Upper lobe of left lung (tissue), 6 donors: ENCODE data around the gene SDC3. TPM values are rescaled to one million over a fixed set of nuclear protein-coding genes. Genes with fewer than 3 reads are reported as not detected.
"Not testable (repeated sequence)": the region's sequence is repeated elsewhere in the genome, so short reads cannot be mapped to it uniquely, and the experiment has no call there.

ENCODE experiments used
- ATAC-seq, 2 donors: fragments of 200-7000 bp; cut with Tn5 transposase; one replicate each; pipeline ENCODE4 v1.9.1; 2022; ENCODE audit warnings: mild to moderate bottlenecking in 2 of 2, moderate library complexity in 2 of 2; ENCODE audit not compliant: low FRiP score in 2 of 2
- DNase-seq, 2 donors: peaks; one replicate each; pipeline ENCODE4 v3.0.0-alpha.2; 2019 to 2020
- H3K27ac ChIP-seq, 4 donors: fragments of 200-600 bp; sonication (generic); one replicate each; pipeline ENCODE4 v1.5.1; 2016 to 2019
- H3K27me3 ChIP-seq, 4 donors: fragments of 200-600 bp; sonication (generic); one replicate each; pipeline ENCODE4 v1.5.1; 2017 to 2019
- H3K36me3 ChIP-seq, 4 donors: fragments of 200-600 bp; sonication (generic); one replicate each; pipeline ENCODE4 v1.5.1; 2016 to 2019
- H3K4me1 ChIP-seq, 4 donors: fragments of 200-600 bp; sonication (generic); one replicate each; pipeline ENCODE4 v1.5.1; 2018 to 2019
- H3K4me3 ChIP-seq, 4 donors: fragments of 200-600 bp; sonication (generic); one replicate each; pipeline ENCODE4 v1.5.1; 2017 to 2019; ENCODE audit warnings: mild to moderate bottlenecking in 2 of 4, moderate library complexity in 1 of 4
- H3K9me3 ChIP-seq, 4 donors: fragments of 200-600 bp; sonication (generic); one replicate each; pipeline ENCODE4 v1.5.1; 2018 to 2019
- CTCF ChIP-seq, 6 experiments: fragments of 450-650 bp in 4 of 6; fragments of 200-600 bp in 2 of 6; sonication (generic) in 2 of 6; IDR thresholded peaks; one replicate each; pipeline ENCODE4 v1.5.1; 2016 to 2019; ENCODE audit warnings: antibody characterized with exemption in 6 of 6
- EP300 ChIP-seq, 4 donors: sonication (generic); formaldehyde crosslinking; IDR thresholded peaks; one replicate each; pipeline ENCODE4 v1.5.1; 2017; ENCODE audit warnings: antibody characterized with exemption in 4 of 4, control low read depth in 2 of 4
- POLR2A ChIP-seq, 4 donors: fragments of 450-650 bp; IDR thresholded peaks; one replicate each; pipeline ENCODE4 v1.5.1; 2016 to 2017; ENCODE audit warnings: antibody characterized with exemption in 4 of 4, mild to moderate bottlenecking in 2 of 4
- POLR2AphosphoS5 ChIP-seq, 2 donors: sonication (generic); formaldehyde crosslinking; IDR thresholded peaks; one replicate each; pipeline ENCODE4 v1.5.1; 2017; ENCODE audit warnings: antibody characterized with exemption in 2 of 2
- WGBS, 2 donors: methylation state at CpG; one replicate each; pipeline ENCODE4 v1.1.5; 2017 to 2018; 5-methylcytosine and 5-hydroxymethylcytosine counted together
- total RNA-seq, 6 donors: library from RNA; depleted of rRNA in 4 of 6; stranded (reverse); fragments of >200 nt in 4 of 6; gene quantifications; one replicate each; pipeline versions ENCODE4 v1.1.0 to v1.2.1, GENCODE V29; 2016 to 2021
- donor health status: DM: no; HTN: no; CAD: no; lungs with moderate emphysema.
- donor health status: DM: no; HTN: yes; CAD: no; lungs with severe emphysema.

The SDC3 gene
- total RNA-seq, 6 donors from 2014 or later: 15.8 to 65.8 (median 30.1) TPM

GRCh38 chr1:30947212-30947611 lies 38.7 kb upstream of the SDC3 start:
- no peaks in the 10 kb centered on the region for H3K4me1 ChIP-seq
- H3K4me3 ChIP-seq: no peak overlapping the region

DNA sequence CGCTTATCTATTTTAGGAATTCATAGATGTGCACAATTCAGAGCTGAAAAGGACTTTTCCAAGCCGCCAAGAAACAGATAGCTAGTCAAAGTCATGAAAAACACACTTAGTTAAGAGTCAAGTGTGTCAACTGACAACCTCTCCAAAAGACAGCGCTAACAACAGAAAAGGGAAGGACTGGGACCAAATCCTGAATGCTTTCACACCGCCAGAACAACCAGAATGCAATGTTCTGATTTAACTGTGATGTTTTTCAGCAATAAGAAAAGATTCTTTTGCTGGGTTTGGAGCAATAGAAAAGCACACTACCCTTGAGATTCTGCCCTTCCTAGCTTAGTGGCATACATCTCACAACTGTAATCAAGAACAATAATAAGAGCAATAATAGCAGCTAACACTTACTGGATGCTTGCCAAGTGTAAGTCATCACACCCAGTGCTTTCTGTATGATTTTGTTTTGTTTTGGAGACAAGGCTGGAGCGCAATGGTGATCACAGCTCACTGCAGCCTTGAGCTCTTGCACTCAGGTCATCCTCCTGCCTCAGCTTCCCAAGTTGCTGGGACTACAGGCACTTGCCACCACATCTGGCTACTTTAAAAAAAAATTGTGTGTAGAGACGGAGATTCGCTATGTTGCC lies 33.9 kb upstream of the SDC3 start:
- WGBS, 2 donors: 91 to 92% methylated on average over 6 to 7 of the region's 7 CpGs
- Histone ChIP-seq H3K9me3 (no peaks in the 10 kb centered on the region), H3K27me3 (no peaks in the 10 kb centered on the region), H3K27ac (no peak overlapping the region), H3K36me3 (peaks cover 24 to 96% (median 59%) of the 10 kb centered on the region in 4 donors), H3K4me3 (no peak overlapping the region), H3K4me1 (no peaks in the 10 kb centered on the region)
- DNase-seq: no peak
- TF ChIP-seq POLR2AphosphoS5 (IDR thresholded peaks at IDR 0.05) (no peak), EP300 (IDR thresholded peaks at IDR 0.05) (no peak), CTCF (IDR thresholded peaks at IDR 0.05) (no peak), POLR2A (IDR thresholded peaks at IDR 0.05) (no peak)
- ATAC-seq: no peak

More at GRCh38 chr1:30947212-30947611, 38.7 kb upstream of the SDC3 start:
- TF ChIP-seq EP300 (IDR thresholded peaks at IDR 0.05) (no peak), POLR2A (IDR thresholded peaks at IDR 0.05) (no peak), CTCF (IDR thresholded peaks at IDR 0.05) (no peak), POLR2AphosphoS5 (IDR thresholded peaks at IDR 0.05) (no peak)
- H3K27ac ChIP-seq: no peak overlapping the region
- H3K27me3 ChIP-seq: no peaks in the 10 kb centered on the region
- ATAC-seq (no peak), DNase-seq (no peak)
- H3K9me3 ChIP-seq: no peaks in the 10 kb centered on the region
- peaks cover 18 to 92% (median 59%) of the 10 kb centered on the region in 4 donors for H3K36me3 ChIP-seq

DNA sequence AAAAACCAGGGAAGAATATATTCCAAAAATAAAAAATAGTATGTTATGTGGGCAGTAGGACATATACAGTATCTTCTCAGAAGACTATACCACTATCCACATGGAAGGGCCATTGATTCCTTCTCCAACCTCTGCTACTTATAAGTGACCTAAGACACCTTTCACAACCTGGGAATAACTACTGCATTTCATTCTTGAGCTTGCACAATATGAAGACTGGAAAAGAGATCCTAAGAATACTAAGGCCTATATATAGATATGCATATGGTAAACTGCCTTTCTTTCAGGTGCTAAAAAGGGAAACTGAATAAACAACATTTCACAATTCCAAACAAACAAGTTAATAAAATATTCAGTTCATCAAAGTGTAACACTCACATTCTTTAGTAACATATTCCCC lies 32.0 kb upstream of the SDC3 start:
- peaks cover 28 to 96% (median 69%) of the 10 kb centered on the region in 4 donors for H3K36me3 ChIP-seq
- no peak for TF ChIP-seq POLR2A (IDR thresholded peaks at IDR 0.05)
- TF ChIP-seq CTCF (IDR thresholded peaks at IDR 0.05): no peak
- H3K9me3 ChIP-seq: no peaks in the 10 kb centered on the region
- H3K27ac ChIP-seq: no peak overlapping the region
- no peak overlapping the region for H3K4me3 ChIP-seq
- no peaks in the 10 kb centered on the region for H3K27me3 ChIP-seq
- no peaks in the 10 kb centered on the region for H3K4me1 ChIP-seq
- DNase-seq (no peak), ATAC-seq (no peak)

DNA sequence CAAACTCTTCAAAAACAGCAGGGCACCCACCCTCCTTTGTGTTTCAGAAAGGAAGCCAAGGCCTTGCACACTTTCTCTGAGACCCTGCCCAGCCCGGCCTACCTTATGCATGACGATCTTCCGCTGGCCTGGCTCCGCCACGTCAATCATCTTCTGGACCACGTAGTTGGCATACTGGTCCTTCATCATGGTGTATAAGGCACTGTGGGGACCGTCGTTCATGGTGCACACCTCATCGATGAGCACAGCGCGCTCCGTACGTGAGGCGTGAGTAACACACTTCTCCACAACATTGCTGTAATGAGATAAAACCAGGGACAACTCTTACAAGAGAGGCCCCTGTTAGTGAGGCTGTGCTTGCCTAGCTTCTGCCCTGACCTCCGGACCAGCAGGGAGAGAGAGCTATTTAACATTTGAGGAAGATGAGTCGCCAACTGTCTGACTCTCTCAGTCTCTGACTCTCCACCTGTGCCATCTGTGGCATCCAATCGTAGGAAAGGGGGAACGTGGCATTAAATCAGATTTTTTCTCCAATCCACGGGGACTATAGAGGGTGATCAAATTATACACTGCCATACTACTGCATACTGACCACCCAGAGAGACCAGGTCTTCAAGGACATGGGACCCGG lies 28.1 kb upstream of the SDC3 start:
- peaks cover 44 to 95% (median 78%) of the 10 kb centered on the region in 4 donors for H3K36me3 ChIP-seq
- WGBS, 2 donors: 93 to 94% methylated on average over 20 of the region's 20 CpGs
- no peak overlapping the region for H3K4me3 ChIP-seq
- DNase-seq (no peak), ATAC-seq (no peak)
- no peaks in the 10 kb centered on the region for H3K9me3 ChIP-seq
- H3K27me3 ChIP-seq: no peaks in the 10 kb centered on the region
- TF ChIP-seq POLR2A (IDR thresholded peaks at IDR 0.05) (no peak), EP300 (IDR thresholded peaks at IDR 0.05) (no peak), CTCF (IDR thresholded peaks at IDR 0.05) (no peak), POLR2AphosphoS5 (IDR thresholded peaks at IDR 0.05) (no peak)
- H3K4me1 ChIP-seq: no peaks in the 10 kb centered on the region
- H3K27ac ChIP-seq: no peak overlapping the region

- H3K27ac ChIP-seq, H3K9me3 ChIP-seq, H3K27me3 ChIP-seq, DNase-seq, H3K4me3 ChIP-seq, H3K4me1 ChIP-seq, ATAC-seq: not testable (repeated sequence)
- WGBS, 2 donors: no CpG with 5 or more reads among the region's 4 CpGs
- peaks cover 37 to 94% (median 73%) of the 10 kb centered on the region in 4 donors for H3K36me3 ChIP-seq
Observed at GRCh38 chr1:30935758-30936157, 27.2 kb upstream of the SDC3 start.
